ENCODE data around the gene ZKSCAN8. TPM values are rescaled to one million over a fixed set of nuclear protein-coding genes. Genes with fewer than 3 reads are reported as not detected.

Gene ZKSCAN8
- total RNA-seq, 2 donors from 2014 or later, result 7.6 to 12.2 TPM

GRCh38 chr6:28188111-28188979 is 46.7 kb downstream of the ZKSCAN8 start:
- intact Hi-C loops (cut with DNase I), result no loop called here
- no peak overlapping the region for H3K4me3 ChIP-seq
- no peaks in the 10 kb centered on the region for H3K9me3 ChIP-seq
- H3K9ac ChIP-seq (ENCODE audit: low read depth in 2 of 2, low read length in 2 of 2), result no peak overlapping the region
- H3K36me3 ChIP-seq, result no peaks in the 10 kb centered on the region
- H3K4me1 ChIP-seq, result no peaks in the 10 kb centered on the region
- TF ChIP-seq CTCF (IDR thresholded peaks at IDR 0.05), result no peak
- no peak overlapping the region for H3K27ac ChIP-seq
- no peak for DNase-seq
- no peaks in the 10 kb centered on the region for H3K27me3 ChIP-seq

GRCh38 chr6:28200020-28200419 is 58.3 kb downstream of the ZKSCAN8 start:
- H3K4me1 ChIP-seq, result no peaks in the 10 kb centered on the region
- intact Hi-C loops (cut with DNase I), result no loop called here
- H3K9ac ChIP-seq (ENCODE audit: low read depth in 2 of 2, low read length in 2 of 2), result no peak overlapping the region
- H3K36me3 ChIP-seq, result no peaks in the 10 kb centered on the region
- no peak overlapping the region for H3K4me3 ChIP-seq
- H3K9me3 ChIP-seq, result no peaks in the 10 kb centered on the region
- DNase-seq, result no peak
- TF ChIP-seq CTCF (IDR thresholded peaks at IDR 0.05), result no peak
- no peak overlapping the region for H3K27ac ChIP-seq
- H3K27me3 ChIP-seq, result no peaks in the 10 kb centered on the region

DNA sequence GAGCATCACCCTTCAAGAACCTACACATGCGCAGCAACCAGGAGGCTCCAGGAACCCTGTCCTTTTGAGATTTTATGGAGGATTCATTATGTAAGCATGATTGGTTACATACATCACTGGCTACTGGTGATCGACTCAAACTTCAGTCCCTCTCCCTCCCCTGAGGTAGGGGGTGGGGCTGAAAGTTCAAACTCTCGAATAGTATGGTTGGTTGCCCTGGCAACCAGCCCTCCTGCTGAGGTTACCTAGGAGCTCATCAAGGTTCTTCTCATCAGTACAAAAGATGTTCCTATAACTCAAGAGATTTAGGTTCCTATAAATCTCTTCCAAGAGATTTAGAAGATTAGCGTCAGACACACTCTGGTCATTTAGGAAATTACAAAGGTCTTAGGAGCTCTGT is 61.5 kb downstream of the ZKSCAN8 start:
- TF ChIP-seq CTCF (IDR thresholded peaks at IDR 0.05), result no peak
- no peak overlapping the region for H3K4me3 ChIP-seq
- no peaks in the 10 kb centered on the region for H3K9me3 ChIP-seq
- DNase-seq, result no peak
- H3K4me1 ChIP-seq, result no peaks in the 10 kb centered on the region
- no peak overlapping the region for H3K9ac ChIP-seq (ENCODE audit: low read depth in 2 of 2, low read length in 2 of 2)
- H3K27ac ChIP-seq, result no peak overlapping the region
- no peaks in the 10 kb centered on the region for H3K36me3 ChIP-seq
- H3K27me3 ChIP-seq, result peaks cover 10% of the 10 kb centered on the region
- intact Hi-C loops (cut with DNase I), result no loop called here

GRCh38 chr6:28205879-28206278 is 64.2 kb downstream of the ZKSCAN8 start:
- no peak for DNase-seq
- H3K4me3 ChIP-seq, result no peak overlapping the region
- no peaks in the 10 kb centered on the region for H3K9me3 ChIP-seq
- TF ChIP-seq CTCF (IDR thresholded peaks at IDR 0.05), result no peak
- no peaks in the 10 kb centered on the region for H3K4me1 ChIP-seq
- H3K27me3 ChIP-seq, result peaks cover 27% of the 10 kb centered on the region
- intact Hi-C loops (cut with DNase I), result no loop called here
- H3K9ac ChIP-seq (ENCODE audit: low read depth in 2 of 2, low read length in 2 of 2), result no peak overlapping the region
- H3K36me3 ChIP-seq, result no peaks in the 10 kb centered on the region
- no peak overlapping the region for H3K27ac ChIP-seq

DNA sequence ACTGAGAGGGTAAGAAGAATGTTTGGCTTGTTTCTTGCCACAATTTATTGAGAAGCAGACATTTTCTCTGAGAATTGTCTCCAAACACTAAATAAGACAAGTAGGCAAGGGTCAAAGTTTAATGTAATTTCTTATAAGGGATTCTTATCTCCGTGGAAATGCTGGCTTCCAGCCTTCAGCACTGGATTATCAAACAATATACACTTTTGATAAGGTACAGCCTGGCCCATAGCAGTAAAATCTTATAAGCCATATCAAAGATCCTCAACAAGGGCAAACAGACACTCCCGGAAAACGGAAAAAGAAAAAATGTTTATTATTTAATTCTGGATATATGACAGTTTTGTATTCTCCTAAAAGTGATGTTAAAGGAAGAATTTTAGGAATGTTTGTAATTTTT is 64.8 kb downstream of the ZKSCAN8 start:
- H3K9ac ChIP-seq (ENCODE audit: low read depth in 2 of 2, low read length in 2 of 2), result no peak overlapping the region
- no peak for DNase-seq
- intact Hi-C loops (cut with DNase I), result no loop called here
- no peaks in the 10 kb centered on the region for H3K9me3 ChIP-seq
- H3K27ac ChIP-seq, result no peak overlapping the region
- TF ChIP-seq CTCF (IDR thresholded peaks at IDR 0.05), result no peak
- H3K27me3 ChIP-seq, result peaks cover 29% of the 10 kb centered on the region
- H3K4me1 ChIP-seq, result no peaks in the 10 kb centered on the region
- H3K36me3 ChIP-seq, result no peaks in the 10 kb centered on the region
- no peak overlapping the region for H3K4me3 ChIP-seq

Measured in colonic mucosa (tissue), 4 donors.